OCI-LY1 (cell line): Measurements from ENCODE around the gene CCL3.
"Not testable (repeated sequence)": the region's sequence is repeated elsewhere in the genome, so short reads cannot be mapped to it uniquely, and the experiment has no call there.

Source experiments
- H2AFZ ChIP-seq: fragments of 200-600 bp; sonication (generic), shearing (Covaris generic); 2 replicates; pipeline ENCODE4 v1.6.0; 2014; ENCODE audit warnings: antibody characterized with exemption, mild to moderate bottlenecking, low read length
- H3F3A ChIP-seq: fragments of 200-600 bp; sonication (generic), shearing (Covaris generic); 2 replicates; pipeline ENCODE4 v1.6.0; 2014; ENCODE audit warnings: mild to moderate bottlenecking, antibody characterized with exemption, low read length, moderate library complexity; ENCODE audit not compliant: insufficient read depth
- H3K27ac ChIP-seq: fragments of 200-600 bp; sonication (generic); 2 replicates; pipeline ENCODE4 v1.5.1; 2014; ENCODE audit warnings: low read length, mixed run types, mild to moderate bottlenecking, low read depth; ENCODE audit not compliant: poor library complexity, severe bottlenecking
- H3K27me3 ChIP-seq: fragments of 200-600 bp; sonication (generic); 2 replicates; pipeline ENCODE4 v1.6.0; 2014; ENCODE audit warnings: antibody characterized with exemption, mild to moderate bottlenecking, low read length, moderate library complexity; ENCODE audit not compliant: insufficient read depth
- H3K36me3 ChIP-seq: fragments of 200-600 bp; sonication (generic); 2 replicates; pipeline ENCODE4 v1.6.1; 2014; ENCODE audit warnings: mild to moderate bottlenecking, antibody characterized with exemption, low read length, moderate library complexity, mixed read lengths; ENCODE audit not compliant: insufficient read depth
- H3K4me1 ChIP-seq: fragments of 200-600 bp; sonication (generic); 2 replicates; pipeline ENCODE4 v1.5.1; 2014; ENCODE audit warnings: mild to moderate bottlenecking, low read length, moderate library complexity; ENCODE audit not compliant: insufficient read depth, severe bottlenecking
- H3K4me2 ChIP-seq: fragments of 200-600 bp; sonication (generic), shearing (Covaris generic); 2 replicates; pipeline ENCODE4 v1.6.1; 2014; ENCODE audit warnings: low read length
- H3K4me3 ChIP-seq: fragments of 200-600 bp; sonication (generic); 2 replicates; pipeline ENCODE4 v1.5.1; 2014; ENCODE audit warnings: low read length, low read depth, mild to moderate bottlenecking, mixed read lengths; ENCODE audit not compliant: poor library complexity, severe bottlenecking
- H3K79me2 ChIP-seq: fragments of 200-600 bp; shearing (Covaris generic); 2 replicates; pipeline ENCODE4 v1.6.1; 2016; ENCODE audit warnings: mixed run types, low read length, mixed read lengths; ENCODE audit not compliant: insufficient read depth
- H3K9ac ChIP-seq: fragments of 200-600 bp; sonication (generic), shearing (Covaris generic); 2 replicates; pipeline ENCODE4 v1.6.1; 2014; ENCODE audit warnings: mild to moderate bottlenecking, low read length, mixed read lengths
- H3K9me2 ChIP-seq: fragments of 200-600 bp; sonication (generic), shearing (Covaris generic); 2 replicates; pipeline ENCODE4 v1.6.1; 2014; ENCODE audit warnings: low read depth, mild to moderate bottlenecking, low read length, mixed read lengths
- H3K9me3 ChIP-seq: fragments of 200-600 bp; shearing (Covaris generic); 2 replicates; pipeline ENCODE4 v1.6.1; 2014; ENCODE audit warnings: low read length, mixed read lengths
- H4K20me1 ChIP-seq: fragments of 200-600 bp; sonication (generic), shearing (Covaris generic); 2 replicates; pipeline ENCODE4 v1.6.0; 2016; ENCODE audit warnings: mild to moderate bottlenecking, low read length; ENCODE audit not compliant: insufficient read depth
- CTCF ChIP-seq: fragments of 200-600 bp; sonication (generic), shearing (Covaris generic); IDR thresholded peaks from 2 replicates; pipeline ENCODE4 v1.5.1; 2017; ENCODE audit warnings: mild to moderate bottlenecking, antibody characterized with exemption, low read length, moderate library complexity, mixed read lengths
- EZH2 ChIP-seq: fragments of 200-600 bp; sonication (generic), shearing (Covaris generic); IDR thresholded peaks from 2 replicates; pipeline ENCODE4 v1.8.0; 2017; ENCODE audit warnings: borderline replicate concordance, mixed run types, mild to moderate bottlenecking, antibody characterized with exemption, low read length, moderate library complexity, mixed read lengths

Gene CCL3

GRCh38 chr17:36113131-36113530 lies 23.2 kb upstream of the CCL3 start:
- H4K20me1 ChIP-seq, H3K4me1 ChIP-seq, H3K27ac ChIP-seq, H3K27me3 ChIP-seq, H3K4me3 ChIP-seq, H3K79me2 ChIP-seq, H3K9me3 ChIP-seq, H3F3A ChIP-seq, H3K4me2 ChIP-seq, H3K9ac ChIP-seq, H3K36me3 ChIP-seq, H2AFZ ChIP-seq, H3K9me2 ChIP-seq: not testable (repeated sequence)

DNA sequence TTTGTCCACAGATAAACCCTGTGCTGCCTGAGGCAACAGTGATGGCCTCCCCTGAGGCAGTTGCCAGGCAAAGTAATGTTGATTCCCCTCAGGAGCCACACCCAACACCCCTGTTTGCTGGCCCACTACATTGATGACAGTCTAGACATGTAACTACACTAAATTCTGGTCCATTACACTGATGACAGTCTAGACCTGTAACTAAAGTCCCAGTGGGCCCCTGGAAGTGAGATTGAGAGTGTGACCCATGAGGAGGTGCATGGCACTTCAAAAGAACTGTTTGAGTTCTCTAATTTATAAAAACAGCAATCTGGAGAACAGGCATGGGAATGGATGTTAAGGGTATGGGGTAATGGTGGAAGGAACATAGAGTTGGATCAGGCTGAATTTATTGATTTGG lies 22.6 kb upstream of the CCL3 start:
- no peaks in the 10 kb centered on the region for H3K9me2 ChIP-seq
- no peaks in the 10 kb centered on the region for H3K4me1 ChIP-seq
- no peaks in the 10 kb centered on the region for H3F3A ChIP-seq
- no peaks in the 10 kb centered on the region for H4K20me1 ChIP-seq
- no peak overlapping the region for H3K4me2 ChIP-seq
- TF ChIP-seq EZH2 (no peak), CTCF (no peak)
- no peak overlapping the region for H3K4me3 ChIP-seq
- no peak overlapping the region for H3K27ac ChIP-seq
- H3K27me3 ChIP-seq: peaks cover 2% of the 10 kb centered on the region; the same call in 1 of the 2 replicates
- H3K36me3 ChIP-seq: no peaks in the 10 kb centered on the region
- H3K9me3 ChIP-seq: no peaks in the 10 kb centered on the region
- no peaks in the 10 kb centered on the region for H3K79me2 ChIP-seq
- no peak overlapping the region for H3K9ac ChIP-seq
- no peak overlapping the region for H2AFZ ChIP-seq

- Histone ChIP-seq H3K9ac (no peak overlapping the region), H3K27me3 (peaks cover 2% of the 10 kb centered on the region; the same call in 1 of the 2 replicates), H3K9me3 (no peaks in the 10 kb centered on the region), H2AFZ (no peak overlapping the region), H3K79me2 (no peaks in the 10 kb centered on the region), H3K4me1 (no peaks in the 10 kb centered on the region), H3K9me2 (no peaks in the 10 kb centered on the region), H3K4me2 (no peak overlapping the region), H3F3A (no peaks in the 10 kb centered on the region), H3K4me3 (no peak overlapping the region), H4K20me1 (no peaks in the 10 kb centered on the region), H3K27ac (no peak overlapping the region), H3K36me3 (no peaks in the 10 kb centered on the region)
- TF ChIP-seq EZH2 (no peak), CTCF (no peak)
These were observed 21.1 kb upstream of the CCL3 start for GRCh38 chr17:36111068-36111490.

GRCh38 chr17:36108265-36108664 lies 18.3 kb upstream of the CCL3 start:
- H3K9ac ChIP-seq, H3K9me2 ChIP-seq, H3K9me3 ChIP-seq, H3F3A ChIP-seq, H3K4me2 ChIP-seq, H3K79me2 ChIP-seq, H3K36me3 ChIP-seq, H2AFZ ChIP-seq, H3K4me1 ChIP-seq, H3K4me3 ChIP-seq, H3K27ac ChIP-seq, H4K20me1 ChIP-seq, H3K27me3 ChIP-seq: not testable (repeated sequence)
